Fibroblast of mammary gland (primary cell): ENCODE results near the gene PCDHAC2.

Experiments used
- DNase-seq: peaks from one replicate; pipeline ENCODE4 v3.0.0-alpha.2; 2010; ENCODE audit warnings: low read depth
- H3K4me3 ChIP-seq: 2 replicates; pipeline ENCODE4 v1.5.1; 2011; ENCODE audit warnings: low read depth, mild to moderate bottlenecking, low read length, moderate library complexity; ENCODE audit not compliant: control insufficient read depth
- TF ChIP-seq, protein P1 (sequence below): conservative IDR thresholded peaks from 2 replicates; pipeline ENCODE4 v1.5.1; 2011; ENCODE audit warnings: low read depth, low read length, inconsistent platforms; ENCODE audit not compliant: control insufficient read depth, insufficient read depth

Gene PCDHAC2

DNA sequence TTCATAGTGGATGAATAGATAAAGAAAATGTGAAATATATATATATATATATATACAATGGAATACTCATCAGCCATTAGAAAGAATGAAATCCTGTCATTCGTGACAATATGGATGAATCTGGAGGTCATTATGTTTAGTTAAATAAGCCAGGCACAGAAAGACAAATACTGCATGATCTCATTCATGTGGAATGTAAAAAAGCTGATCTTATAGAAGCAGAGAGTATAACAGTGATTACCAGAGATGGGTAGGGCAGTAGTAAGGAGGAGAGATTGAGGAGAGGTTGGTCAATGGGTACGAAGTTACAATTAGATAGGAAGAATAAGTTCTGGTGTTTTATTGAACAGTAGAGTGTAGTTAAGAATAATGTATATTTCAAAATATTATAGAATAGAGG lies 19.7 kb upstream of the PCDHAC2 start:
- no peak for DNase-seq
- no peak overlapping the region for H3K4me3 ChIP-seq
- TF ChIP-seq, protein P1, sequence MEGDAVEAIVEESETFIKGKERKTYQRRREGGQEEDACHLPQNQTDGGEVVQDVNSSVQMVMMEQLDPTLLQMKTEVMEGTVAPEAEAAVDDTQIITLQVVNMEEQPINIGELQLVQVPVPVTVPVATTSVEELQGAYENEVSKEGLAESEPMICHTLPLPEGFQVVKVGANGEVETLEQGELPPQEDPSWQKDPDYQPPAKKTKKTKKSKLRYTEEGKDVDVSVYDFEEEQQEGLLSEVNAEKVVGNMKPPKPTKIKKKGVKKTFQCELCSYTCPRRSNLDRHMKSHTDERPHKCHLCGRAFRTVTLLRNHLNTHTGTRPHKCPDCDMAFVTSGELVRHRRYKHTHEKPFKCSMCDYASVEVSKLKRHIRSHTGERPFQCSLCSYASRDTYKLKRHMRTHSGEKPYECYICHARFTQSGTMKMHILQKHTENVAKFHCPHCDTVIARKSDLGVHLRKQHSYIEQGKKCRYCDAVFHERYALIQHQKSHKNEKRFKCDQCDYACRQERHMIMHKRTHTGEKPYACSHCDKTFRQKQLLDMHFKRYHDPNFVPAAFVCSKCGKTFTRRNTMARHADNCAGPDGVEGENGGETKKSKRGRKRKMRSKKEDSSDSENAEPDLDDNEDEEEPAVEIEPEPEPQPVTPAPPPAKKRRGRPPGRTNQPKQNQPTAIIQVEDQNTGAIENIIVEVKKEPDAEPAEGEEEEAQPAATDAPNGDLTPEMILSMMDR, result no peak

DNA sequence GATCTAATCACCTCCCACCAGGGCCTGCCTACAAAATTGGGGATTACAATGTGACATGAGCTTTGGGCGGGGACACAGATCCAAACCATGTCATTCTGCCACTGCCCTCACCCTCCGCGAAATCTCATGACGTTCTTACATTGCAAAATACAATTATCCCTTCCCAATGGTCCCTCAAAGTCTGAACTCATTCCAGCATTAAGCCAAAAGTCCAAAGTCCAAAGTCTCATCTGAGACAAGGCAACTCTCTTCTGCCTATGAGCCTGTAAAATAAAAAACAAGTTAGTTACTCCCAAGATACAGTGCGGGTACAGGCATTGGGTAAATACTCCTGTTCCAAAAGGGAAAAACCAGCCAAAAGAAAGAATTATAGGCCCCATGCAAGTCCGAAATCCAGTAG lies 14.6 kb upstream of the PCDHAC2 start:
- TF ChIP-seq, protein P1, result no peak
- H3K4me3 ChIP-seq, result no peak overlapping the region
- no peak for DNase-seq

DNA sequence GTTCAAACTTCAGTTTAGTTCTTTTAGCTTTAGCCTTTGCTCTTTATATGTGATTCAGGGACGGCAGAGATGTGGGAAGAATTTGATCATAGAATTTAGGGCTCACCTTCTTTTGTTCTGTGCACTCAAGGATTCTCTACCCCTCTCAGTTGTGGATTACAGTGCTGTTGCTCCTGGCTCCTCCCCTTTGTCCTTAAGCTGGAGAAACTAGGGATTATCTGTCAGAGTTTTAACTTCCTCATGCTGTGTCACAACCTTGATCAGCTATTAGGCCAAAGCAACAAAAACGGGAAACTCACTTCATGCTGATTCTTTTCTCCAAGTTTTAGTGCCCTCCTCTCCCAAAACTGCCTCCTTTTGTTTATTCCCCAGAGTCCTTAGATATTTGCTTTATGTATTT lies 13.0 kb upstream of the PCDHAC2 start:
- DNase-seq, result no peak
- TF ChIP-seq, protein P1, result no peak
- H3K4me3 ChIP-seq, result no peak overlapping the region

DNA sequence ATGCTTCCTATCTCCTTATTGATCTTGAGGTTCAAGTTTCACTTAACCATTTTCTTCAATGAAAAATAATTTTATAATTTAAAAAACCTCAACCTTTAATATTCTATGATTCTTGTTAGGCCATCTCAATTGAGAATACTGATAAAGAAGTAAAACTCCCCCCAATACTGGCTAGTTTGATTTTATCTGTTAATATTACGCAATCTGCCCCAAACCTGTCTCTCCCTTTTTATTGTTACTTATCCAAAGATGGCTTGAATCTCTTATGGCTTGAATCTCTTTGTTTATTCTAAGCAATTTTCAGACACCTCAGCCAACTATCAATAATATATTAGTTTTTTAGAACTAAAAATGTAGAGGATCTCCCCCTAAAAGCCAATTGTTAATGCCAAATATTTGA lies 4.1 kb upstream of the PCDHAC2 start:
- TF ChIP-seq, protein P1, result no peak
- no peak overlapping the region for H3K4me3 ChIP-seq
- no peak for DNase-seq

DNA sequence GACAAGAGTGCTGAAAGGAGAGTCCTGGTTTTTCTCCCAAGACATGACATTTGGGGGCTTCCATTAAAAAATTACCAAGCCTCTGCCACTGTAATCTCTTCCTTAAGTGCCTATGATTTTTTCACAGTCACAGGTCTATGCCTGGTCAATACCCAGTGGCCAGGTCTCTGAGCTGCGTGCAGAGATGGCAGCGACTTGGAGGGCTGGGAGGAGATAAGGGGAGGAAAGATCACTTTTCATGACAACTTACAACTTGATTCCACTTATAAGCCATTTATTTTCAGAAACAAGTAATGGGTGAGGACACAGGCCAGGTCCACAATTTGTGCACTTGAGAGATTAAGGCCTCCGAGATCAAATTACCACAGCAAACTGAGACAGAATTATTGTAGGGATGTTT lies 1.9 kb upstream of the PCDHAC2 start:
- no peak for DNase-seq
- TF ChIP-seq, protein P1, result no peak
- no peak overlapping the region for H3K4me3 ChIP-seq

DNA sequence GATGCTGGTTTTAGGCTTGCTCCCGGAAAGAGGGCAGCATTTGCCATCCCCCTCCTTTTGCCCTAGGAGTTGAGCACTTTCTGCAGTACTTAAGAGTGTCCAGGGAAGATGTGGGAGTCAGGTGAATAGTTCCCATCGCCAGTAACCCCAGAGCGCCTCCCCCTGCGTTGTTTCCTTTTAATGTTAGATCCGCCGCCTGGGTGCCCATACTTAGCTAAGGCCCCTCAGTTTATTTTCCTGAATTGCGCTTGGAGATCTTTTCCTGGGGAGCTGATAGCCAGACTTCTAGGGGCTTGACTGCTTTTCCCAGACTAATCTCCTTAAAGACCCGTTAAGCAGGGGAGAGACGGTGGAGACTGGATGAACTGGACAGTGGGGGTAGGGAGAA lies 377 bp upstream of the PCDHAC2 start:
- H3K4me3 ChIP-seq, result peak overlapping the region; percentile 41
- no peak for DNase-seq
- TF ChIP-seq, protein P1, result no peak

DNA sequence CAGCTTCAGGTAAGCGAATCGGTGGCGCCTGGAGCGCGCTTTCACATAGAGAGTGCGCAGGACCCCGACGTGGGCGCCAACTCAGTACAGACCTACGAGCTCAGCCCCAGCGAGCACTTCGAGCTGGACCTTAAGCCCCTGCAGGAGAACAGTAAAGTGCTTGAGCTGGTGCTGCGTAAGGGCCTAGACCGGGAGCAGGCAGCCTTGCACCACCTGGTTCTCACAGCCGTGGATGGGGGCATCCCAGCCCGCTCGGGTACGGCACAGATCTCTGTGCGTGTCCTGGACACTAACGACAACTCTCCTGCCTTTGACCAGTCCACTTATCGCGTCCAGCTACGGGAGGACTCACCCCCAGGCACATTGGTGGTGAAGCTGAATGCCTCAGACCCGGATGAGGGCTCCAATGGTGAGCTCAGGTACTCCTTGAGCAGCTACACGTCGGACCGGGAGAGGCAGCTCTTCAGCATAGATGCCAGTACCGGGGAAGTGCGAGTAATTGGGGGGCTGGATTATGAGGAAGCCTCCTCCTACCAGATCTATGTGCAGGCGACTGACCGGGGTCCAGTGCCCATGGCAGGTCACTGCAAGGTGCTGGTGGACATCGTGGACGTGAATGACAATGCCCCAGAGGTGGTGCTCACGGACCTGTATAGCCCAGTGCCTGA lies 1.1 kb downstream of the PCDHAC2 start:
- TF ChIP-seq, protein P1, result no peak
- DNase-seq, result no peak
- H3K4me3 ChIP-seq, result no peak overlapping the region
